ENCODE measurements around the gene MFSD2A.

MFSD2A gene

GRCh38 chr1:39936724-39937491 is 18.0 kb upstream of the MFSD2A start:
- DNase-seq: no peak
- in situ Hi-C loops (cut with HindIII; ENCODE audit: low pct_ligation_motif_present, low sequenced_read_pairs): no loop called here
- no peaks in the 10 kb centered on the region for H3K36me3 ChIP-seq (replicated peaks)
- peaks cover 1% of the 10 kb centered on the region for H3K27me3 ChIP-seq (replicated peaks)
- no peak overlapping the region for H3K27ac ChIP-seq
- H3K4me3 ChIP-seq (ENCODE audit: low read depth, low read length): no peak overlapping the region
- TF ChIP-seq CTCF (IDR thresholded peaks at IDR 0.05; ENCODE audit: low read depth, low read length, missing control alignments): no peak

GRCh38 chr1:39938856-39939255 is 16.1 kb upstream of the MFSD2A start:
- DNase-seq: no peak
- Histone ChIP-seq H3K4me3 (ENCODE audit: low read depth, low read length) (no peak overlapping the region), H3K27me3 (replicated peaks) (peaks cover 1% of the 10 kb centered on the region), H3K36me3 (replicated peaks) (no peaks in the 10 kb centered on the region), H3K27ac (no peak overlapping the region)
- no peak for TF ChIP-seq CTCF (IDR thresholded peaks at IDR 0.05; ENCODE audit: low read depth, low read length, missing control alignments)
- in situ Hi-C loops (cut with HindIII; ENCODE audit: low pct_ligation_motif_present, low sequenced_read_pairs): no loop called here

- H3K27me3 ChIP-seq (replicated peaks): peaks cover 1% of the 10 kb centered on the region
- no peaks in the 10 kb centered on the region for H3K36me3 ChIP-seq (replicated peaks)
- in situ Hi-C loops (cut with HindIII; ENCODE audit: low pct_ligation_motif_present, low sequenced_read_pairs): no loop called here
- no peak overlapping the region for H3K4me3 ChIP-seq (ENCODE audit: low read depth, low read length)
- DNase-seq: no peak
- H3K27ac ChIP-seq: no peak overlapping the region
- no peak for TF ChIP-seq CTCF (IDR thresholded peaks at IDR 0.05; ENCODE audit: low read depth, low read length, missing control alignments)
These were observed 14.7 kb upstream of the MFSD2A start for GRCh38 chr1:39940253-39940652.

GRCh38 chr1:39940980-39941871 is 13.7 kb upstream of the MFSD2A start:
- Histone ChIP-seq H3K36me3 (replicated peaks) (no peaks in the 10 kb centered on the region), H3K27ac (no peak overlapping the region), H3K27me3 (replicated peaks) (peaks cover 1% of the 10 kb centered on the region), H3K4me3 (ENCODE audit: low read depth, low read length) (no peak overlapping the region)
- DNase-seq: no peak
- no peak for TF ChIP-seq CTCF (IDR thresholded peaks at IDR 0.05; ENCODE audit: low read depth, low read length, missing control alignments)
- in situ Hi-C loops (cut with HindIII; ENCODE audit: low pct_ligation_motif_present, low sequenced_read_pairs): no loop called here

GRCh38 chr1:39943471-39944290 is 11.3 kb upstream of the MFSD2A start:
- H3K27ac ChIP-seq: no peak overlapping the region

More at GRCh38 chr1:39943471-39944290, 11.3 kb upstream of the MFSD2A start:
- peaks cover 1% of the 10 kb centered on the region for H3K27me3 ChIP-seq (replicated peaks)
- H3K4me3 ChIP-seq (ENCODE audit: low read depth, low read length): no peak overlapping the region
- H3K36me3 ChIP-seq (replicated peaks): no peaks in the 10 kb centered on the region
- no peak for TF ChIP-seq CTCF (IDR thresholded peaks at IDR 0.05; ENCODE audit: low read depth, low read length, missing control alignments)
- in situ Hi-C loops (cut with HindIII; ENCODE audit: low pct_ligation_motif_present, low sequenced_read_pairs): no loop called here
- DNase-seq: no peak
